Epithelial cell of prostate (primary cell): ENCODE results near the gene CEP131.

Experiments used
- DNase-seq: peaks from one replicate; pipeline ENCODE4 v3.0.0-alpha.2; 2011; ENCODE audit warnings: low read depth, low spot score
- H3K27ac ChIP-seq: fragments of 450-650 bp; 2 replicates; pipeline ENCODE4 v1.5.1; 2017; ENCODE audit warnings: mild to moderate bottlenecking

The CEP131 gene

DNA sequence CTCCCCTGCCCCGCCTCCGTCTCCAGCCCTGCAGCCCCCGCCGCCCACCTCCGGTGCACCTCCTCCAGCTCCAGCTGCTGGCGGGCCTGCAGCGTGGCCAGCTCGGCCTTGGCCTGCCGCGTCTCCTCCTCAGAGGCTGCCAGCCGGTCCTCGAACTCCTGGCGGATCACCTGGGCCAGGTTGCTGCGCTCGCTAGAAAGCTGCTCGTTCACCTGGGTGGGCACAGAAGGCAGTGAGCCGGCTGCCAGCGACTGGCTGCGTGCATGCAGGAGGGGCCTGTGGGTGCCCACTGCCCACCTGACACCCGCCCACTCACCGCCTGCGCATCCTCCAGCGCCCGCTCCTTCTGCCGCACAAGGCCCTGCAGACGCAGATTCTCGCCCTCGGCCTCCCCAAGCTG lies 32.2 kb downstream of the CEP131 start:
- no peak overlapping the region for H3K27ac ChIP-seq
- DNase-seq = no peak

DNA sequence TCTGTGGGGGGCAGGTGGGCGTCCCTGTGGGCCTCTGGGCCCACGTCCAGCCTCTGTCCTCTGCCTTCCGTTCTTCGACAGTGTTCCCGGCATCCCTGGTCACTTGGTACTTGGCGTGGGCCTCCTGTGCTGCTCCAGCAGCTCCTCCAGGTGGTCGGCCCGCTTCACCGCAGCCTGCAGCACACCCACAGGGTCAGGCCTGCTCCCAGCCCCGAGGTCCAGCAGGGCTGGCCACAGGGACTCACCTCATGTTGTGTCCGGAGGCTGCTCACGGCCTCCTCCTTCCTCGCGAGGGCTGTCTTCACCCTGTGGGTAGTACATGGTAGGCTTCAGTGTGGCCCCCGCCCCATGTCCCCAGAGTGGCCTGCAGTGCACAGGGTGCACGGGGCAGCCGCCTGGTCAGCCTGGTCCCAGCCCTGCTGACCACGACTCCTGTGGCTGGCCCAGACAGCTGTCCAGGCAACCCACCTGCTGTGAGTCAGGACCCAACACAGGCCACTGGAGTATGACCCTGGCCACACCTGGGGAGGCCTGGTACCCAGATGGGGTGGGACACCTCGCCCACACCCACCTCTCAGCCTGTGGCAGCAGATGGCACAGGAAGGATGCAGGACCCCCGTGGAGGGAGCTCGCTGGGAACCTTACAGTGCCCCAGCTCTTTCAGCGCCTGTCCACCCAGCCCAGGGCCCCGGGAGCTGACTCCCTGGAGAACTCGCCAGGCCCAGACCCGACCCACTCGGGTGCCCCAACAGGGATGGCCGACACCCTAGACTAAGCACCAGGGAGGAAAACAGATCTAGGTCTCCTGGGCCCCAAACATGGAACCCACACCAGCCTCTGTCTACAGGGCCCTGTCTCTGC lies 32.9 kb downstream of the CEP131 start:
- no peak overlapping the region for H3K27ac ChIP-seq
- DNase-seq = no peak

- no peak overlapping the region for H3K27ac ChIP-seq
- no peak for DNase-seq
These were observed 33.7 kb downstream of the CEP131 start for GRCh38 chr17:81189016-81189415.

DNA sequence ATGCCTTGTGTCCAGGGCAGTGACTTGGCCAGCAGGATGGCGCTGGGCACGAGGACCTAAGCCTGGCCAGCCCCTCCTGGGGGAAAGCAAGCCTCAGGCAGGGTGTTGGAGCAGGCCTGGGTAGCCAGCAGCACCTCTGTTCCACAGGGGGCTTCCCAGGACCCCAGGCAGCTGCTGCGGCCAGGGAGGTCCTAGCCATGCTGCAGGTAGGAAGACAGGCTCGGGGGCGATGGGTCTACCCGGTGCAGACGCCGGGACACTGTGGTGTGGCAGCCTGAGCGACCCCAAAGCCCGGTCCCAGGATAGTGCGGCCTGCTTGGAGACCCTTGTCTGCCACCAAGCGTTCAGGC lies 34.3 kb downstream of the CEP131 start:
- no peak for DNase-seq
- H3K27ac ChIP-seq = no peak overlapping the region

DNA sequence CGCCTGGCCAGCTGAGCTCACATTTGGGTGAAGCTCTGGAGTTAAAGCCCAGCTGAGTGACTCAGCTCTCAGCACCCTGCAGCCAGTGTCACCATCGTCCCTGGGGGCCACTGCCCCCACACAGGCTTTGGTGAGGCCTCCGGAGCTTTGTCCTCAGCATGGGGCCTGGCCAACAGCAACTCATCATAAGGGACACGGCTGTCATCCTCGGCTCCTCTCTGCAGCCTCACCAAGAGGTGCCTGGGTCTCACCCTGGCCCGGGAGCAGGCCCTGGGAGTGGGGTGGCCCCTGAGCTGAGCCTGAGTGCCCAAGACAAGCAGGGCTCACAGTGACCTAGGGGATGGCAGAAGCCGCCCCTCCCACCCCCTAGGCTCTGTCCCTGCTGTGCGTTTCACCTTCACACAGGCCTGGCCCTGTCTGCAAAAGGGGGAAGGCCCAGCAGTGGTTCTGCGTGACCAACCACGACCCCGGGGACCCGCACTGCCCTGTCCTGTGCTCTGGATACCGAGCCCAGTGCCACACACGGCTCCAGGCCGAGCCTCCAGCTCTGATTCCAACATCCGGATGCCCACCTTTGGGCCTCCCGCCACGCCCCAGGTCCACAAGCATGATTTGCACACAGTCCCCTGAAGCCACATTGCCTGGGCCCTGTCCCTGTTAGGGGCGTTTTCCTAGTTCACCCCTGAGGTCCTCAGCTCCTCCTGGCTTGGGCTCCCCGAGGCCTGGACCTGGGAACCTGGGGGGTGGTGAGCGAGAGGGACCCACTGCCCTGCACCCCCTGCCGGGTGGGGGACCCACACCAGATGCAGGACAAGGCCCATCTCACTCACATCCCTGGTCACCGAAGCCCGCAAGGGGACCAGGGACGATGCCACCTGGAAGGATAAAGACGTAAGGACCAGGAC lies 34.9 kb downstream of the CEP131 start:
- DNase-seq = no peak
- H3K27ac ChIP-seq = no peak overlapping the region

DNA sequence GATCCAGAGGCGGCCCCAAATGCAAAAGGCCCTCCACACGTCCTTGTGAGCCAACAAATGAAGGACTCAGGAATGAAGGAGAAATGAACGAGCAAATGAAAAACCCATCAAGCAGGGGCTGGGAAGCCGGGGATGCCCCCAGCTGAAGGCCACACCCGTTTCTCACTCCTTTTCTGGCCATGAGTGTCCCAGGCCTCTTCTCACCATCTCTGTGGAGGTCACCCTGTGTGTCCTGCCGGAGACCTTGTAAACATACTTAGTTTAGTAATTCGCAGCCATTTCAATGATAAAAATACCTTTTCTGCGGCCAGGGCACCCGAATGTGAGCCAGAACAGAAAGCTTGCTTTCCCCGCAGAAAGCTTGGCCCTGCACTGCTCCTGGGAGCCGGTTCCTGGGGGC lies 35.6 kb downstream of the CEP131 start:
- no peak overlapping the region for H3K27ac ChIP-seq

DNA sequence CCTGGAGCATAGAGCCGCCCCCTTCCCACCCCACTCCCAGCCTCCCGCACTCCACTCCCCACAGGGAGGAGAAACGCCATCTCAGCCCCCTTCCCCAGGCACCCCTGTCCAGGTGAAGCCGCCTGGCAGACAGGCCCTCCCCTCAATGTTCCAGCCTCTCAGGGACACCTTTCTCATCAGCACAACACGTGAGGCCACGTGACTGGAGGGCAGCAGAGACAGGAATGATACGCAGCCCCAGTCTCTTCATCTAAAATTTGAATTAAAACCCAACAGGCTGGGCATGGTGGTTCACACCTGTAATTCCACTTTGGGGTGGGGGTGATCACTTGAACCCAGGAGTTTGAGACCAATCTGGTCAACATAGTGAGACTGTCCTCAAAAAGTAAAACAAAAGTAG lies 36.6 kb downstream of the CEP131 start:
- DNase-seq = no peak
- no peak overlapping the region for H3K27ac ChIP-seq

More for the DNA sequence above, 35.6 kb downstream of the CEP131 start:
- no peak for DNase-seq

GRCh38 chr17:81184555-81184954 lies 38.2 kb downstream of the CEP131 start:
- no peak for DNase-seq
- no peak overlapping the region for H3K27ac ChIP-seq

DNA sequence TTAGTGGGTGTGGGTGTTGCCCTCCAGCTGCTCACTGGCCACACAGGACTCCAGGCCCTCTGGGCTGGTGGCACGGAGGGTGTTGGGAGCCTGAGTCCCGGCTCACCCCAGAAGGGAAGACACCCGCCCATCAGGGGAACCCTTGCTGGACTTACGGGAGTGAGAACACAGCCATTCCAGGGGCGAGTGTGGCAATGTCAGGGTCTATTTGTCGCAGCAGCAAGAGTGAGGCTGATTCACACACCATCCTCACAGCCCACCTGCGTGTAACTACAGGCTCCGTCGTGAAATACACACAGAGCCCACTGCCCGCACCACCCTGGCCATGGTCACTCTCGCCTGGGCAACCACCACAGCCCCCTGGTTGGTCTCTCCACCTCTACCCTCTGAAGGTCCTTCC lies 39.0 kb downstream of the CEP131 start:
- no peak overlapping the region for H3K27ac ChIP-seq
- DNase-seq = no peak

- H3K27ac ChIP-seq = no peak overlapping the region
- no peak for DNase-seq
These were observed 39.4 kb downstream of the CEP131 start for GRCh38 chr17:81183316-81183715.

DNA sequence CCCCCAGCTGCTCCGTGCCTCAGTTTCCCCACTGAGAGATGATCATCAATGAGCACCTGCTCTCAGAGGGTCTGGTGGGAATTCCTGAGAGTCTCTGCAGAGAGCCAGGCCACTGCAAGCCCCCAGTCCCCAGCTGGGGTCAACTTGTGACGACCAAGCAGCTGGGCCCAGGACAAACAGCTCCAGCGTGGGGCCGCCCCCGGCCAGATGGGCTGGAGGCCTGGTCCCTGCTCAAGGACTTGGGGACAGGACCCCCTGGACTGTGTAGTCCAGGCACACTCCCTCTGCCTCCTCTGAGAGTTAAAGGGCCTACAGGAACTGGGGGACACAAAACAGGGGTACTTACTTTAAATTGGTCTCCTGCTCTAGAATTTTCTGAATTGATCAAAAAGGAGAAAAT lies 40.2 kb downstream of the CEP131 start:
- H3K27ac ChIP-seq = no peak overlapping the region

DNA sequence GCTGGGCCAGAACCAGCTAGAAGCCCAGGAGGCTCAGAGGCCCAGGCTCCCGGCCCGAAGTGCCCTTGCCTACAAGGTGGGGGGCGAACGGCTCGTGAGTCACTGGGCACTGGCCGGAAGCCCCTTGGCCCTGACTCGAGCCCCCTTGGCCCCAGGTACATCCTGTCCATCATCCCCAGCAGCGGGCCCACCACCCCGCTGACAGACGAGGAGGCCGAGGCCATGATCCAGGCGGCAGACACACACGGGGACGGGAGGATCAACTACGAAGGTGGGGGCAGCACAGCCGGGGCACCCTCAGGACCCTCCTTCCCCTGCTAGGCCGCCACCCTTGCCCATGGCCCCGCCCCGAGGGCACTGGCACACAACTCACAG lies 41.0 kb downstream of the CEP131 start:
- DNase-seq = no peak
- H3K27ac ChIP-seq = no peak overlapping the region

More for the DNA sequence above, 40.2 kb downstream of the CEP131 start:
- DNase-seq = no peak

DNA sequence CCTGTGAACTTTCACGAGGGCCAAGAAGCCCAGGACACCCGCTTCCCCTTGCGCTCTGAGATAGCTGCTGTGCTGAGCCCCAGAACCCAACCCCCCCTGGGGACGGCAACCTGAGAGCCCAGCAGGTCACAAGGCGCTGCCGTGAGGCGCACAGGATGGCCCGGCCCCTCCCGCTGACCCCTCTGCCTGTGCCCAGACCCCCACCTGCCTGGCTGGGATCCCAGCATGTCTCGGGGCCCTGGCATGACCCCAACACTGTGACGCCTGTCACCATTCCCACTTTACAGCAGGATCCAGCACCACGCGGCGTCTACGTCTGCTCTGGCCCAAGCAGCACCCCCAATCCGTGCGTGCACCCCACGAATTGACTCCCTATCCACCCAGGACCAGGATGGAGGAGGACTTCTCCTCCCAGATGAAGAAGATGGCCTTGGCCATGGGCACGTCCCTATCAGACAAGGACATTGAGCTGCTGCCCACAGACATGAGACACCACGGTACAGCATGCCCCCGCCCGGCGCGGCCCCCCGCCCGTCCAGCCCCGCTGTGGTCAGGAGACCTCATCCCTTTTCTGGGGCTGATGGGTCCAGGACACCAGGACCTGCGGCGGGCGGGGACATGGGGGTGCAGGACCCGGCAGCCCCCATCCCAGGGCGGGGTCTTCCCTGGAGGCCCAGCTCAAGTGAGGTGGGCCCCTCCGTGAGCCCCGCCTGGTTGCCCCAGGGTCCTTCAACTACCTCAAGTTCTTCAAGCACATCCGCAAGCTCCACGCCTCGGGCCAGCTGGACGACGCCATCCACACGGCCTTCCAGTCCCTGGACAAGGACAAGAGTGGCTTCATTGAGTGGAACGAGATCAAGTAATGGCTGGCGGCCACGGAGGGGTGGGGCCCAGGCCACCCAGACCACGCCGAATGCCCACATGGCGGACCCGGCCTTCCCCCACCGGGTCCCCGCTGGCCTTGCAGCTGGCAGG lies 41.6 kb downstream of the CEP131 start:
- no peak for DNase-seq

GRCh38 chr17:81179861-81180260 lies 42.9 kb downstream of the CEP131 start:
- DNase-seq = no peak
- H3K27ac ChIP-seq = no peak overlapping the region

More for the DNA sequence above, 41.6 kb downstream of the CEP131 start:
- H3K27ac ChIP-seq = no peak overlapping the region

GRCh38 chr17:81179220-81179619 lies 43.5 kb downstream of the CEP131 start:
- no peak for DNase-seq
- H3K27ac ChIP-seq = no peak overlapping the region

- H3K27ac ChIP-seq = no peak overlapping the region
- DNase-seq = no peak
These were observed 44.4 kb downstream of the CEP131 start for GRCh38 chr17:81178136-81179091.

DNA sequence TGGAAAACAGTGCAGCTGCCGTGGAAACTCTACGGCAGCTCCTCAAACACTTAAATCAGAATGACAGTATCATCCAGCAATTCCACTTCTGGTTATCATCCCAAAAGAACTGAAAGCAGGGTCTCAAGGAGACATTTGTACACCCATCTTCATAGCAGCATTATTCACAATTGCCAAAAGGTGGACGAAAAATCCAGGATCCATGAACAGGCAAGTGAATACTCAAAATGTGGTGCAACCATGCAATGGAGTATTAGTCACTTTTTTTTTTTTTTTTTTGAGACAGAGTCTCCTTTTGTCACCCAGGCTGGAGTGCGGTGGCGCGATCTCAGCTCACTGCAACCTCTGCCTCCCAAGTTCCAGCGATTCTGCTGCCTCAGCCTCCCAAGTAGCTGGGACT lies 46.1 kb downstream of the CEP131 start:
- no peak overlapping the region for H3K27ac ChIP-seq
- DNase-seq = no peak

DNA sequence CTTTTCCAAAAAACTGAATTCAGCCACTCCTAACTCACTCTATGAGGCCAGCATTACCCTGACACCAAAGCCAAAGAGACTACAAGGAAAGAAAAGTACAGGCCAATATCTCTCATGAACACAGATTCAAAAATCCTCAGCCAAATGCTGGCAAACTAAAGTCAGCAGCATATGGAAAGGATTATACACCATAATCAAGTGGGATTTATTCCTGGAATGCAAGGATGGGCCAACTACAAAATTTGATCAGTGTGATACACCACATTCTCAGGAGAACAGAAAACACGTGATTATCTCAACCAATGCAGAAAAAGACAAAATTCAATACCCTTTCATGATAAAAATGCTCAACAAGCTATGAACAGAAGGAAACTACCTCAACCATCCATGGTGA lies 49.0 kb downstream of the CEP131 start:
- DNase-seq = no peak

More for the DNA sequence above, 49.0 kb downstream of the CEP131 start:
- H3K27ac ChIP-seq = no peak overlapping the region
